ENCODE measurements around the gene FOXI3. TPM values are rescaled to one million over a fixed set of nuclear protein-coding genes. Genes with fewer than 3 reads are reported as not detected.

The FOXI3 gene
- total RNA-seq, 1 experiment from 2014 or later, result not detected

DNA sequence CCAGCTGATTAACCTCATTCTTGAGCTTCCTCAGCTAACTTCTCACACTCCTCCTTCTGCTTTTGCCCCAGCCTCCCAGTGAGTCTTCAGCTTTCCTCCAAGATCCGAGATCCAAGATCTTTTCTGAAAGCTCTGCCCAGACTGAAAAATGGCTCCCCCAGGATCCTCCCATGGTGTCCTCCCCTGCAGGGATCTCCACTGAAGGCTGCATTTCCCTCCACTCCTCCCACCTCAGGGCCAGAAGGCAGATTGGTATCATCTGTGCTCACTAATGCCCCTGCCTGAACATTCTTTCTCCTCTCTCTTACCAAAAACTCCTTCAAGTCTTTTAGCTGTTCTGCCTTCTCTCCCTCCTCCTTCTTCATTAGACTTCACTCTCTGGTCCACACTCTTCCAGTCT lies 6.1 kb upstream of the FOXI3 start:
- no peak overlapping the region for H3K4me3 Mint-ChIP-seq (ENCODE audit: low read depth, unreplicated experiment)
- intact Hi-C loops (cut with micrococcal nuclease; ENCODE audit: unreplicated experiment), result no loop called here
- TF ChIP-seq, protein P1, sequence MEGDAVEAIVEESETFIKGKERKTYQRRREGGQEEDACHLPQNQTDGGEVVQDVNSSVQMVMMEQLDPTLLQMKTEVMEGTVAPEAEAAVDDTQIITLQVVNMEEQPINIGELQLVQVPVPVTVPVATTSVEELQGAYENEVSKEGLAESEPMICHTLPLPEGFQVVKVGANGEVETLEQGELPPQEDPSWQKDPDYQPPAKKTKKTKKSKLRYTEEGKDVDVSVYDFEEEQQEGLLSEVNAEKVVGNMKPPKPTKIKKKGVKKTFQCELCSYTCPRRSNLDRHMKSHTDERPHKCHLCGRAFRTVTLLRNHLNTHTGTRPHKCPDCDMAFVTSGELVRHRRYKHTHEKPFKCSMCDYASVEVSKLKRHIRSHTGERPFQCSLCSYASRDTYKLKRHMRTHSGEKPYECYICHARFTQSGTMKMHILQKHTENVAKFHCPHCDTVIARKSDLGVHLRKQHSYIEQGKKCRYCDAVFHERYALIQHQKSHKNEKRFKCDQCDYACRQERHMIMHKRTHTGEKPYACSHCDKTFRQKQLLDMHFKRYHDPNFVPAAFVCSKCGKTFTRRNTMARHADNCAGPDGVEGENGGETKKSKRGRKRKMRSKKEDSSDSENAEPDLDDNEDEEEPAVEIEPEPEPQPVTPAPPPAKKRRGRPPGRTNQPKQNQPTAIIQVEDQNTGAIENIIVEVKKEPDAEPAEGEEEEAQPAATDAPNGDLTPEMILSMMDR (IDR thresholded peaks at IDR 0.05; ENCODE audit: unreplicated experiment), result no peak
- no TSS peak for BruUV-seq (replicated peaks)
- no peaks in the 10 kb centered on the region for H3K36me3 Mint-ChIP-seq (ENCODE audit: insufficient read depth, unreplicated experiment)
- no peaks in the 10 kb centered on the region for H3K4me1 Mint-ChIP-seq (ENCODE audit: low read depth, unreplicated experiment)
- CTCF ChIA-PET, result no interaction called here
- no peaks in the 10 kb centered on the region for H3K9me3 Mint-ChIP-seq (ENCODE audit: low read depth, unreplicated experiment)
- DNase-seq, result no peak
- peaks cover 19% of the 10 kb centered on the region for H3K27me3 Mint-ChIP-seq (ENCODE audit: unreplicated experiment)
- no peak overlapping the region for H3K27ac Mint-ChIP-seq (ENCODE audit: unreplicated experiment)

DNA sequence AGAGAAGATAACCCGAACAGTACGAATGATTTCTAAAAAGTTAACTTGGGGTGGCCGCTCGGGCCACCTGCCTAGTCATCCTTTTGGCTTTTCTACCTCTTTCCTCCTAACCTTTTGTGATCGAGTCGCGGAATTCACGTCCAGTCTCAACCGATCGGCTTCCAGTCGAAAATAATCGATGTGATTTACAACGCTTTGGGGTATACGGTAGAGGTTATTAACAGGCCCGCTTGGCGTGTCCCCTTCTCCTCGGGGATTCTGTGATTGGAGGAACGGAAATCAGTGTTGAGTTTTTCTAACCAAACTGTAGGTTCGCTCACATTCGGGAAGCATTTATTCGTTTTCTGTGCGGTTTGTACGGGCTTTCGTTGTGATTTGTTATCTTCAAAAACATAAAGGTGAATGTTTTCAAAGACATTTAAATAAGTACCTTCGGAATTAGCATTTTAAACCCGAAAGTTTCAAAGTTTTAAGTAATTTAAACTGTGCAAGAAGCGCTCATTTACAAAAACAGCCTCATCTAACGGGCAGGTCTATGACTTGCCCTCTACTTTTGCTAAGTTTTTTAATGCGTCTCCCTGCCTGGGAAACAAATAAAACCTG lies 588 bp upstream of the FOXI3 start:
- no TSS peak for BruUV-seq (replicated peaks)
- H3K4me3 Mint-ChIP-seq (ENCODE audit: low read depth, unreplicated experiment), result no peak overlapping the region
- no peaks in the 10 kb centered on the region for H3K36me3 Mint-ChIP-seq (ENCODE audit: insufficient read depth, unreplicated experiment)
- H3K9me3 Mint-ChIP-seq (ENCODE audit: low read depth, unreplicated experiment), result no peaks in the 10 kb centered on the region
- H3K27me3 Mint-ChIP-seq (ENCODE audit: unreplicated experiment), result peaks cover 14% of the 10 kb centered on the region
- H3K27ac Mint-ChIP-seq (ENCODE audit: unreplicated experiment), result no peak overlapping the region
- TF ChIP-seq, protein P1 (IDR thresholded peaks at IDR 0.05; ENCODE audit: unreplicated experiment), result no peak
- no peak for DNase-seq
- no peaks in the 10 kb centered on the region for H3K4me1 Mint-ChIP-seq (ENCODE audit: low read depth, unreplicated experiment)
- CTCF ChIA-PET, result no interaction called here
- intact Hi-C loops (cut with micrococcal nuclease; ENCODE audit: unreplicated experiment), result no loop called here

DNA sequence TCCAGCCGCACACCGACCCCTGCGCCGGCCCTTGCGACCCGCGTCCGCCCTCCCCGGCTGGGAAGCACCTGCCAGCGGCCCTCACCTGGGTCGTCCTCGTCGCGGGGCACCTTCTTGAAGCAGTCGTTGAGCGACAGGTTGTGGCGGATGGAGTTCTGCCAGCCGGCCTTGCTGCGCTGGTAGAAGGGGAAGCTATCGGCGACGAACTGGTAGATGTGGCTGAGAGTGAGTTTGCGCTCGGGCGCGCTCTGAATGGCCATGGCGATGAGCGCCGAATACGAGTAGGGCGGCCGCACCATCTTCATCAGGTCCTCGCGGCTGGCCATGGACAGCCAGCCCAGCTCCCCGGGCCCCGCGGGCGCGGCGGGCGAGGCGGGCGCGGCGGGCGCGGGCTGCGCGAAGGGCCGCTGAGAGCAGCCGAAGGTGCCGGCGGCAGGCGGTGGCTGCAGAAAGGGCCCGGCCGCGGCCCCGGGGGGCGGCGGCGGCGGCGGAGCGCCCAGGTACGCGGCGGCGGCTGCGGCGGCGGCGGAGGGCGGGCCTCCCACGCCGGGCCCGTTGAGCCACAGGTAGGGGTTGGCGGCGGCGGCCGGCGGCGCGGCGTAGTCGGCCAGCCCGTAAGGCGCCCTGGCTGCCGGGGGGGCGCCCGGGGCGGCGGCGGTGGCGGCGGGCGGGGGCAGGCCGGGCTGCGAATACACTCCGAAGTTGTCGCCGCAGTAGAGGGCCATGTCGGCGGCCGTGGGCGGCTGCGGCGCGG lies 505 bp downstream of the FOXI3 start:
- no peaks in the 10 kb centered on the region for H3K4me1 Mint-ChIP-seq (ENCODE audit: low read depth, unreplicated experiment)
- intact Hi-C loops (cut with micrococcal nuclease; ENCODE audit: unreplicated experiment), result no loop called here
- CTCF ChIA-PET, result no interaction called here
- H3K36me3 Mint-ChIP-seq (ENCODE audit: insufficient read depth, unreplicated experiment), result no peaks in the 10 kb centered on the region
- no peak for DNase-seq
- H3K27ac Mint-ChIP-seq (ENCODE audit: unreplicated experiment), result no peak overlapping the region
- TF ChIP-seq, protein P1 (IDR thresholded peaks at IDR 0.05; ENCODE audit: unreplicated experiment), result no peak
- H3K27me3 Mint-ChIP-seq (ENCODE audit: unreplicated experiment), result peaks cover 17% of the 10 kb centered on the region
- H3K9me3 Mint-ChIP-seq (ENCODE audit: low read depth, unreplicated experiment), result no peaks in the 10 kb centered on the region
- BruUV-seq (replicated peaks), result no TSS peak
- H3K4me3 Mint-ChIP-seq (ENCODE audit: low read depth, unreplicated experiment), result no peak overlapping the region

DNA sequence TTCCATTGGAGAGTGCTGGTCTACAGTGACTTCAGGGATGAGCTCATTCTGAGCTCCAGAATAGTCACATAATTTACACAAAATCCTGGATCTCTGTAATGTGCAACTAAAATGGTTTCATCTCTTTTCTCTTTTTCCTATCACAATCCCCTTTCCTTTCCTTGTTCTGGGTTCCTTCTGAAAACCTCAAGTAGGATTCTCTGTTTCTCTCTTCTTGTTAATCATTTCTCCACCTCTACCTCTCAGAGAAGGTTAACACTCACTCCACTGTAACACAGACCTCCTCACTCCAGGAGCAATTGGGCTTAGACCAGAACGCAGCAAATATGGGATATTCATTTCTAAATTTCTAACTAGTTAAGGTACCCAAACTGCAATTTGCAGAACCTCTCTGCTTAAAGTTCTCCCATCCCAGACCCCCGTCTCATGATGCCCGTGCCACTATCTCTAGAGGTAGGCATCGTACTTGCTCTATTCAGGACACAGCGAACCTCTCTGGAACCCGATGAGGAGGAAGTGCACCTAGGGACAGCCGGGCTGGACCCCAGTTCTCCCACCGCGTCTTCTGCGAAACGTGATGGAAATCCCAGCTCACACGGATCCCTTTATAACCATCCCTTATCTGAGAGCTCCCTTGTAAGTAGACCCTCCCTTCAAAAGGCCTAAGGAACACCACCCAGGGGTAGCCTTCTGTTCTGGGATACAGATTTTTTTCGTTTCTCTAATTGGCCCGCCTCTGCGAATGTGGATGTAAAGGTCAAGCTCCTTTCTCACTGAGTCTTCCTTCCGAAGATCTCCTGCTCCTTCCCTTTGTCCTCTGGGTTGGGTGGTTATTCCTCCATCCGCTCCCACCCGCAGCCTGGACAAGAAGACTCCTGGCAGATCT lies 1.3 kb downstream of the FOXI3 start:
- H3K9me3 Mint-ChIP-seq (ENCODE audit: low read depth, unreplicated experiment), result no peaks in the 10 kb centered on the region
- CTCF ChIA-PET, result interaction anchor here (0.7 kb wide), 1 partner anchor 9 kb away, joined by 5 read pairs; no protein-coding TSS in a partner anchor
- intact Hi-C loops (cut with micrococcal nuclease; ENCODE audit: unreplicated experiment), result no loop called here
- BruUV-seq (replicated peaks), result no TSS peak
- H3K4me3 Mint-ChIP-seq (ENCODE audit: low read depth, unreplicated experiment), result no peak overlapping the region
- no peaks in the 10 kb centered on the region for H3K36me3 Mint-ChIP-seq (ENCODE audit: insufficient read depth, unreplicated experiment)
- no peaks in the 10 kb centered on the region for H3K4me1 Mint-ChIP-seq (ENCODE audit: low read depth, unreplicated experiment)
- H3K27me3 Mint-ChIP-seq (ENCODE audit: unreplicated experiment), result peaks cover 17% of the 10 kb centered on the region
- TF ChIP-seq, protein P1 (IDR thresholded peaks at IDR 0.05; ENCODE audit: unreplicated experiment), result no peak
- no peak for DNase-seq
- H3K27ac Mint-ChIP-seq (ENCODE audit: unreplicated experiment), result no peak overlapping the region

Data from Calu3 (cell line).